Neural crest cell (in vitro differentiated cells): ENCODE data around the gene COL6A1. TPM values are rescaled to one million over a fixed set of nuclear protein-coding genes. Genes with fewer than 3 reads are reported as not detected.
"Not testable (repeated sequence)": the region's sequence is repeated elsewhere in the genome, so short reads cannot be mapped to it uniquely, and the experiment has no call there.

Experiments used
- DNase-seq: peaks from one replicate; pipeline ENCODE4 v3.0.0; 2021; ENCODE audit warnings: low read depth, mixed read lengths, low spot score
- H3K27ac Mint-ChIP-seq: one replicate; pipeline ENCODE4 v1.8.0; 2021; ENCODE audit warnings: mild to moderate bottlenecking, mixed read lengths; ENCODE audit not compliant: unreplicated experiment
- H3K27me3 Mint-ChIP-seq: 2 replicates; pipeline ENCODE4 v1.8.0; 2021; ENCODE audit warnings: low read depth, mild to moderate bottlenecking, mixed read lengths
- H3K36me3 Mint-ChIP-seq: 2 replicates; pipeline ENCODE4 v1.8.0; 2021; ENCODE audit warnings: low read depth, mild to moderate bottlenecking, mixed read lengths
- H3K4me1 Mint-ChIP-seq: 2 replicates; pipeline ENCODE4 v1.8.0; 2021; ENCODE audit warnings: mixed read lengths
- H3K4me3 Mint-ChIP-seq: one replicate; pipeline ENCODE4 v1.8.0; 2021; ENCODE audit warnings: mild to moderate bottlenecking, mixed read lengths
- H3K9me3 Mint-ChIP-seq: 2 replicates; pipeline ENCODE4 v1.8.0; 2021; ENCODE audit warnings: mixed read lengths
- CTCF ChIP-seq: fragments of 200-600 bp; sonication (generic); conservative IDR thresholded peaks from 2 replicates; pipeline ENCODE4 v1.5.0; 2021; ENCODE audit warnings: antibody characterized with exemption, mild to moderate bottlenecking
- total RNA-seq: library from RNA; stranded (reverse); gene quantifications from 2 replicates; pipeline ENCODE4 v1.2.1, GENCODE V29; 2021

The COL6A1 gene
- total RNA-seq, 1 donor from 2014 or later, result 120 TPM

GRCh38 chr21:45947716-45948255, 33.8 kb upstream of the COL6A1 start:
- H3K4me3 Mint-ChIP-seq, result no peak overlapping the region
- H3K27me3 Mint-ChIP-seq, result no peaks in the 10 kb centered on the region
- no peaks in the 10 kb centered on the region for H3K9me3 Mint-ChIP-seq
- no peak overlapping the region for H3K27ac Mint-ChIP-seq
- H3K4me1 Mint-ChIP-seq, result peaks cover 4% of the 10 kb centered on the region
- no peak for TF ChIP-seq CTCF
- DNase-seq, result no peak
- H3K36me3 Mint-ChIP-seq, result no peaks in the 10 kb centered on the region

- no peak overlapping the region for H3K27ac Mint-ChIP-seq
- H3K36me3 Mint-ChIP-seq, result no peaks in the 10 kb centered on the region
- no peak for TF ChIP-seq CTCF
These were observed 32.9 kb upstream of the COL6A1 start for GRCh38 chr21:45948576-45949141.

GRCh38 chr21:45949928-45950739, 31.4 kb upstream of the COL6A1 start:
- no peak for TF ChIP-seq CTCF
- no peaks in the 10 kb centered on the region for H3K9me3 Mint-ChIP-seq
- no peak for DNase-seq
- H3K36me3 Mint-ChIP-seq, result no peaks in the 10 kb centered on the region
- H3K4me1 Mint-ChIP-seq, result peaks cover 4% of the 10 kb centered on the region
- no peak overlapping the region for H3K27ac Mint-ChIP-seq
- no peak overlapping the region for H3K4me3 Mint-ChIP-seq
- H3K27me3 Mint-ChIP-seq, result no peaks in the 10 kb centered on the region

More at GRCh38 chr21:45948576-45949141, 32.9 kb upstream of the COL6A1 start:
- Mint-ChIP-seq H3K27me3 (no peaks in the 10 kb centered on the region), H3K4me3 (no peak overlapping the region), H3K4me1 (peaks cover 4% of the 10 kb centered on the region), H3K9me3 (no peaks in the 10 kb centered on the region)
- DNase-seq, result no peak

- TF ChIP-seq CTCF, result no peak
- no peaks in the 10 kb centered on the region for H3K9me3 Mint-ChIP-seq
- no peak overlapping the region for H3K4me3 Mint-ChIP-seq
- peaks cover 4% of the 10 kb centered on the region for H3K4me1 Mint-ChIP-seq
- H3K36me3 Mint-ChIP-seq, result no peaks in the 10 kb centered on the region
- H3K27me3 Mint-ChIP-seq, result no peaks in the 10 kb centered on the region
- H3K27ac Mint-ChIP-seq, result no peak overlapping the region
- DNase-seq, result no peak
These were observed 30.6 kb upstream of the COL6A1 start for GRCh38 chr21:45950740-45951515.

GRCh38 chr21:45951676-45952075, 29.9 kb upstream of the COL6A1 start:
- DNase-seq, result no peak
- H3K36me3 Mint-ChIP-seq, result no peaks in the 10 kb centered on the region
- H3K9me3 Mint-ChIP-seq, result peaks cover 4% of the 10 kb centered on the region
- no peaks in the 10 kb centered on the region for H3K27me3 Mint-ChIP-seq
- no peak overlapping the region for H3K4me3 Mint-ChIP-seq
- peaks cover 4% of the 10 kb centered on the region for H3K4me1 Mint-ChIP-seq
- no peak for TF ChIP-seq CTCF
- no peak overlapping the region for H3K27ac Mint-ChIP-seq

- not testable (repeated sequence) for H3K4me3 Mint-ChIP-seq, H3K27ac Mint-ChIP-seq, H3K36me3 Mint-ChIP-seq, H3K27me3 Mint-ChIP-seq, DNase-seq, H3K9me3 Mint-ChIP-seq, H3K4me1 Mint-ChIP-seq
These were observed 29.0 kb upstream of the COL6A1 start for GRCh38 chr21:45952527-45952926.
